GM18520 (cell line): ENCODE results near the gene OR2L2.
"Not testable (repeated sequence)": the region's sequence is repeated elsewhere in the genome, so short reads cannot be mapped to it uniquely, and the experiment has no call there.

Experiments
- ATAC-seq: cut with Tn5 transposase; IDR thresholded peaks from one replicate; pipeline ENCODE4 v1.9.1; 2021; ENCODE audit not compliant: unreplicated experiment

OR2L2 gene

DNA sequence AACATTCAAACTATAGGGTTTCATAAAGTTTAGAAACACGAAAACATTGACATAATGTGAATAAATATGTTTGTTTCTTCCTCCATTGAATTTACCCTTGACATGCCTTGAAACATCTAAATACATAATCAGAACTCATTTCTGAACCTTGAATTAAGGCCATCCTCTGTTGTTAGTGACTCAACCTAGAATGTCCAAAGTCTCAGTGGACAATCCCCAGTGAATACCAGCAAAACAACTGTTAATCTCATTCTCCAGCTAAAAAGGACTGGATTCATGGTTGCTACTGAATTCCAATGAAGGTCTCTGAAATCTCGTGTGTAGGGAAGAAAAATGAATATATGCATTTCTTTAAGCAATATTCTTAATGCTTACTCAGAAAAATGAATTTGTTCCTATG, at the start of gene OR2L2:
TSS of gene OR2L2 (plus strand) at position 301 of the 400 bp plus-strand sequence. CDS start 8,198 bp downstream, outside the sequence.
- ATAC-seq: no peak

- ATAC-seq: no peak
These were observed 36.9 kb upstream of the OR2L2 start for GRCh38 chr1:247992986-247993385.

- ATAC-seq: no peak
These were observed 31.1 kb upstream of the OR2L2 start for GRCh38 chr1:247998811-247999210.

DNA sequence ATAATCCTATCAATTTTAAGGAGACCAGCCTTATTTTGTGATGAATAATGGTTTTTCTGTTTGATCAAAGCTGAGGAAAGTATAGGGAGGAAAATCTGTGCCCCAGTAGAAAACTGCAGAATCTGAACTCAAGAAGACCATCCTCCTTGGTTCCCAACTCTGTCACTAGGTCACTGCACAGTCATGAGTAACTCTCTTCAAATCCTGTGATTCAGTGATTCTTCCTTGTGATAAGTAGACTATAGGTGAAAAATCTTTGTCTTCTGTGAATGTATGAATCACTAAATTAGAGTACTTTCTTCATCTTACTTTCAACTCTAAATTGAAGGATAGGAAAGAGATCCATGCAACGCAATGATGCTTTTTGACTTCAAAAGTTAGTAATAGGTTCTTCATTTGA, 29.7 kb upstream of the OR2L2 start:
- no peak for ATAC-seq

DNA sequence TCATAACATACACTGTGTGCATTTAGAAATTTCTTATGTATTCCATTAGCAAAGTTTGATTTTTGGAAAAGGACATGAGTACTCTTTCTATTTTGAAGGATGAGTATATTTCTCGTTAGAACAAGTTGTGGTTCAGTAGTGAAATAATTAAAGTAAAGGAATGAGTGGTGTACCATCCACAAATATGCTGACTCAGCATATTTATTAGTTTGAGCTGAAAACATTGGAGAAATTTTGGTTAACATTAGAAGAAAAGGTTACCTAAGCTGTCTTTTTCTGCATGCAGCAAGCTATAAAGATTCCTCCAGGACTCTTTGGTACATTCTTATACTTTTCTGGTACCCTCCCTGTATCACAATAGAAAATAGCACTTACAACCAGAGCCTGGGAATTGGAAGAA, 22.1 kb upstream of the OR2L2 start:
- no peak for ATAC-seq

GRCh38 chr1:248009681-248010080, 20.2 kb upstream of the OR2L2 start:
- no peak for ATAC-seq

- ATAC-seq: no peak
These were observed 16.6 kb upstream of the OR2L2 start, which contains the start of gene OR2L5 for GRCh38 chr1:248013229-248013710. Gene OR2L5, plus strand, starts transcription at chr1:248013660. Its CDS starts 8,288 bp downstream, at chr1:248021948.

- no peak for ATAC-seq
These were observed 14.1 kb upstream of the OR2L2 start for GRCh38 chr1:248015803-248016202.

DNA sequence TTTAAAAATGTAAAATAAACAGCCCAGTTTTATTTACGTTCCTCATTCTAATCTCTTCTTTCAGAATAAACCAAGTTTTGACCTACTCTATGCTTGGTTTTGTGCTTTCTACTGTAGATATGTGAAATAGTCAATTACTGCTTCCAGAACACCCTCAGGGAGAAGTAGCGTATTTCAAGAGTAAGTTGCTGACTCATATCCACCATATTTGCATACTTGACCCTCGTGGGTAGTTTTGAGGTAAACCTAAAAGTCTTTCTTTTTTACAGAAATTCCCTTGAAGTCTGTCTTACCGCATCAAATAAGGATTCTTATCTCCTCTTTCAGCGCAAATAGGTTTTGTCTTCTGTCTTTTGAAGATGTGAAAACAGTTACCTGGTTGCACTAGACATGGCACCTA, 15.3 kb downstream of the OR2L2 start:
- ATAC-seq: no peak

DNA sequence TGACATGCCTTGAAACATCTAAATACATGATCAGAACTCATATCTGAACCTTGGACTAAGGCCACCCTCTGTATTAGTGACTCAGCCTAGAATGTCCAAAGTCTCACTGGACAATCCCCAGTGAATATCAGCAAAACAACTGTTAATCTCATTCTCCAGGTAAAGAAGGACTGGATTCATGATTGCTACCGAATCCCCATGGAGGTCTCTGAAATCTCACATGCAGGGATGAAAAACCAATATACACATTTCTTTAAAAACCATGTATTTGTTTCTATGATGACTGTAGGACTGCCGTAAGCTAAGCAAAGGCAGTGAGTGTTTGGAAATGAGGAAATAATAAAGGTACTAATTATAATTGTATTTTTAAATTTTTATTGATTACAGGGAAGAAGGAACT, 16.7 kb downstream of the OR2L2 start, which contains the start of gene OR2L3:
TSS of gene OR2L3 (plus strand) at position 301 of the 400 bp plus-strand sequence. CDS start 13,846 bp downstream, outside the sequence.
- no peak for ATAC-seq

DNA sequence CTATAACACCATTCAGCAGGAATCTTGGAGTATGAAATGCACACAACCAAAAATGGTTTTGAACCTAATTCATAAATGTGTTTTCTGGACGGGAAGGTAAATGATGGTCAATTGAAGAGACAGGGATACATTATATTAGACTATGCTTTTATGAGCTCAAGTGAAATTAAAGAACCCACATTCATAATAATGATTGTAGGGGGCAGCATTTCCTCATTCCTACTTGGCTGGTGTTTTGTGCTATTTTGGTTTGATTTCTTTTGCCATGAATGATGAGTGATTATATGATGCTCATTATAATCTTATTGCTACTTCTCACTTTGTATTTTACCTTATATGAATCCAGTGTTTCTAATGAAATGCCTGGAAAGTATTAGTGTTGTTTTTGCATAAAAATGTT, 17.1 kb downstream of the OR2L2 start:
- no peak for ATAC-seq

DNA sequence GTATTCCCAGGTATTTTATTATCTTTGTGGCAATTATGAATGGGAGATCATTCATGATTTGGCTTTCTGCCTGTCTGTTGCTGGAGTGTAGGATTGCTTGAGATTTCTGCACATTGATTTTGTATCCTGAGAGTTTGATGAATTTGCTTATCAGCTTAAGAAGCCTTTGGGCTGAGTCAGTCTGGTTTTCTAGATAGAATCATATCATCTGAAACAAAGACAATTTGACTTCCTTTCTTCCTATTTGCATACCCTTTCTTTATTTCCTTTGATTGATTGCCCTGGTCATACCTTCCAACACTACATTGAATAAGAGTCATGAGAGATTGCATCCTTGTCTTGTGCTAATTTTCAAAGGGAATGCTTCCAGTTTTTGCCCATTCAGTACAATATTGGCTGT, 24.8 kb downstream of the OR2L2 start:
- no peak for ATAC-seq

DNA sequence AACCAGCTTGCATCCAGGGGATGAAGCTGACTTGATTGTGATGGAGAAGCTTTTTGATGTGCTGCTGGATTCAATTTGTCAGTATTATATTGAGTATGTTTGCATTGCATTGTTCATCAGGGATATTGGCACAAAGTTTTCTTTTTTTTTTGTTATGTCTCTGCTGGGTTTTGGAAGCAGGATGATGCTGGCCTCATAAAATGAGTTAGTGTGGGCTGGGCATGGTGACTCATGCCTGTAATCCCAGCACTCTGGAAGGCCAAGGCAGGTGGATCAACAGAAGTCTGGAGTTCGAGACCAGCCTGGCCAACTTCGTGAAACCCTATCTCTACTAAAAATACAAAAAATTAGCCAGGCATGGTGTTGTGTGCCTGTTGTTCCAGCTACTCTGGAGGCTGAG, 25.4 kb downstream of the OR2L2 start:
- ATAC-seq: no peak

DNA sequence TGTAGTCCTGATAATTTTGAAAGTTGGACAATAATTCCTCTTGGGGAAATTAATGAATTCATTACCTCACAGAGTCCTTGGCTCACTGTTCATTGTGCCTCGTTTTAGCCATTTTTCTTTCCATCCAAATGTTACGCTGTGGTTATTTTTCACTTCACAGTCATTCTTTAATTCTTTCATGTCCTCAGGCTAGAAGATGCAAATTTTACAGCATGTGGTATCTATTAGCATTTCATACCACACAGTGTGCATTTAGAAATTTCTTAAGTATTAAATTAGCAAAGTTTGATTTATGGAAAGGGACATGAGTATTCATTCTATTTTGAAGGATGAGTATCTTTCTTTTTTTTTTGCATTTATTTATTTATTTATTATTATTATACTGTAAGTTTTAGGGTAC, 35.2 kb downstream of the OR2L2 start:
- ATAC-seq: no peak

GRCh38 chr1:248065604-248066003, 35.7 kb downstream of the OR2L2 start:
- ATAC-seq: no peak

- ATAC-seq: not testable (repeated sequence)
These were observed 54.0 kb downstream of the OR2L2 start for GRCh38 chr1:248083864-248084263.
